HCT116 (cell line): ENCODE data around the gene OPCML.

Experiments used
- POLR2A ChIP-seq: IDR thresholded peaks from 2 replicates; pipeline ENCODE4 v1.7.0; 2011; ENCODE audit warnings: borderline replicate concordance; ENCODE audit not compliant: insufficient read depth, insufficient read length; ENCODE audit errors: extremely low read depth
- SP1 ChIP-seq: IDR thresholded peaks from 2 replicates; pipeline ENCODE4 v1.6.1; 2012; ENCODE audit warnings: low read depth
- TF ChIP-seq, protein P1 (sequence below), 3 experiments: fragments of 200-600 bp in 1 of 3; sonication (generic) in 1 of 3; IDR thresholded peaks in 2 of 3; conservative IDR thresholded peaks in 1 of 3; 2 replicates each; pipeline ENCODE4 v1.5.1; 2012 to 2017; ENCODE audit warnings: low read depth in 2 of 3, low read length in 2 of 3, antibody characterized with exemption in 1 of 3, borderline replicate concordance in 1 of 3, control low read depth in 1 of 3, mild to moderate bottlenecking in 1 of 3, mixed read lengths in 1 of 3, mixed run types in 1 of 3, moderate library complexity in 1 of 3; ENCODE audit not compliant: insufficient read depth in 1 of 3

DNA sequence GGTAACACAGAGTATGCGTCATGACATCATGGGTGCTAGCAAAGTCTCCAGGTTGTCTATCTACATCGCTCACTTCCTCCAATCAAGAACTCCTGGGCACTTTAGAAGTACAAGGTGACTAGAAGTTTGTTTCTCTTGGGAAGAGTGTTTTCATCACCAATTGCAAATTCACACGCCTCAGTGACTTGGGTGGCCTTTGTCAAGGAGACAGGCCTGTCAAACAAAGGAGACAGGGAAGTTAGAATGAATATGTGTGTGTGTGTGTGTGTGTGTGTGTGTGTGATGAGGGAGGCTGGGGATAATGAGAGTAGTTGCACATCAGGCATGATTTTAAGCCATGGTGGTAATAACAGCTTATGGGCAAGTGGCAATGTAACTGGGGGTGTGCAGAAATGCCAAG, 953.2 kb downstream of the OPCML start:
- no peak for TF ChIP-seq POLR2A
- no peak for TF ChIP-seq SP1
- TF ChIP-seq, protein P1, sequence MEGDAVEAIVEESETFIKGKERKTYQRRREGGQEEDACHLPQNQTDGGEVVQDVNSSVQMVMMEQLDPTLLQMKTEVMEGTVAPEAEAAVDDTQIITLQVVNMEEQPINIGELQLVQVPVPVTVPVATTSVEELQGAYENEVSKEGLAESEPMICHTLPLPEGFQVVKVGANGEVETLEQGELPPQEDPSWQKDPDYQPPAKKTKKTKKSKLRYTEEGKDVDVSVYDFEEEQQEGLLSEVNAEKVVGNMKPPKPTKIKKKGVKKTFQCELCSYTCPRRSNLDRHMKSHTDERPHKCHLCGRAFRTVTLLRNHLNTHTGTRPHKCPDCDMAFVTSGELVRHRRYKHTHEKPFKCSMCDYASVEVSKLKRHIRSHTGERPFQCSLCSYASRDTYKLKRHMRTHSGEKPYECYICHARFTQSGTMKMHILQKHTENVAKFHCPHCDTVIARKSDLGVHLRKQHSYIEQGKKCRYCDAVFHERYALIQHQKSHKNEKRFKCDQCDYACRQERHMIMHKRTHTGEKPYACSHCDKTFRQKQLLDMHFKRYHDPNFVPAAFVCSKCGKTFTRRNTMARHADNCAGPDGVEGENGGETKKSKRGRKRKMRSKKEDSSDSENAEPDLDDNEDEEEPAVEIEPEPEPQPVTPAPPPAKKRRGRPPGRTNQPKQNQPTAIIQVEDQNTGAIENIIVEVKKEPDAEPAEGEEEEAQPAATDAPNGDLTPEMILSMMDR (IDR thresholded peaks at IDR 0.05 in 2 of 3, conservative IDR thresholded peaks at IDR 0.05 in 1 of 3; ENCODE audit: borderline replicate concordance in 1 of 3, insufficient read depth in 1 of 3, low read depth in 2 of 3, low read length in 2 of 3): no peak
